ENCODE measurements around the gene NOD2. TPM values are rescaled to one million over a fixed set of nuclear protein-coding genes. Genes with fewer than 3 reads are reported as not detected.
A peak's percentile ranks its signal among the peaks of the same experiment; 100 is the strongest.

NOD2 gene
- total RNA-seq, 1 experiment from 2014 or later: 0.17 TPM

GRCh38 chr16:50671644-50672260 is 21.7 kb upstream of the NOD2 start:
- no peak overlapping the region for H2BK5ac ChIP-seq (ENCODE audit: insufficient read length, low read length)
- H3K27me3 ChIP-seq (ENCODE audit: insufficient read depth, low read length): no peaks in the 10 kb centered on the region
- no peak overlapping the region for H3K9ac ChIP-seq (ENCODE audit: extremely low read depth, insufficient read length, low read length)
- H3K23me2 ChIP-seq (ENCODE audit: insufficient read length, low read depth, low read length, poor library complexity, severe bottlenecking): no peaks in the 10 kb centered on the region
- no peak overlapping the region for H2AK5ac ChIP-seq (ENCODE audit: insufficient read length, low read length)
- no peak overlapping the region for H3K14ac ChIP-seq (ENCODE audit: insufficient read depth, low read length)
- H3K36me3 Mint-ChIP-seq (ENCODE audit: insufficient read depth in 1 of 3, low read depth in 3 of 3): peaks cover 8 to 17% (median 11%) of the 10 kb centered on the region in 3 experiments
- H2AFZ ChIP-seq (ENCODE audit: low read length): no peak overlapping the region
- H3K9me3 ChIP-seq (ENCODE audit: control insufficient read depth, low read depth, low read length): peaks cover 10% of the 10 kb centered on the region
- H3K27ac ChIP-seq (ENCODE audit: insufficient read length, low read depth, low read length): no peak overlapping the region
- H3K4me2 ChIP-seq (ENCODE audit: insufficient read depth, insufficient read length, low read length): no peak overlapping the region
- H4K20me1 ChIP-seq (ENCODE audit: control insufficient read depth, insufficient read depth, insufficient read length): no peaks in the 10 kb centered on the region
- H3K4me3 Mint-ChIP-seq: no peak overlapping the region
- H3T11ph ChIP-seq (ENCODE audit: low read length): no peak overlapping the region
- peaks cover 23 to 25% of the 10 kb centered on the region in 2 experiments for H3K9me3 Mint-ChIP-seq
- no peak overlapping the region for H4K5ac ChIP-seq (ENCODE audit: insufficient read length, low read depth, low read length)
- no peak overlapping the region for H4K91ac ChIP-seq (ENCODE audit: insufficient read length, low read depth, low read length)
- H3K56ac ChIP-seq (ENCODE audit: insufficient read length, low read depth, low read length): no peak overlapping the region
- H3K27ac Mint-ChIP-seq: no peak overlapping the region
- no peak overlapping the region for H2BK15ac ChIP-seq (ENCODE audit: low read depth, low read length)
- H4K8ac ChIP-seq (replicated peaks; ENCODE audit: insufficient read length, low read depth, low read length): no peak overlapping the region
- WGBS (ENCODE audit: extremely low coverage, insufficient read length, low lambda C conversion rate): no CpG with 5 or more reads among the region's 2 CpGs
- no peak overlapping the region for H2BK20ac ChIP-seq (ENCODE audit: low read depth, low read length, poor library complexity, severe bottlenecking)
- H3K79me1 ChIP-seq (ENCODE audit: insufficient read depth, low read depth, low read length, poor library complexity, severe bottlenecking): no peaks in the 10 kb centered on the region
- H2BK12ac ChIP-seq (ENCODE audit: insufficient read length, low read depth, low read length): no peak overlapping the region
- no peak overlapping the region for H3K18ac ChIP-seq (ENCODE audit: insufficient read length, low read depth, low read length)
- H3K4me1 Mint-ChIP-seq: peaks cover 7 to 15% of the 10 kb centered on the region in 2 experiments; a peak in 3 of 4 replicates
- H3K4me1 ChIP-seq (ENCODE audit: insufficient read depth, low read length): no peaks in the 10 kb centered on the region
- H3K27me3 Mint-ChIP-seq (ENCODE audit: low read depth): peaks cover 3% of the 10 kb centered on the region
- no peak overlapping the region for H3K4ac ChIP-seq (ENCODE audit: low read depth, low read length)
- DNase-seq: no peak
- H2BK120ac ChIP-seq (ENCODE audit: low read depth, low read length, poor library complexity, severe bottlenecking): no peak overlapping the region
- no peaks in the 10 kb centered on the region for H3K79me2 ChIP-seq (ENCODE audit: insufficient read depth, low read length)
- no peak overlapping the region for H3K23ac ChIP-seq (ENCODE audit: insufficient read length, low read depth, low read length)
- TF ChIP-seq, protein P1, sequence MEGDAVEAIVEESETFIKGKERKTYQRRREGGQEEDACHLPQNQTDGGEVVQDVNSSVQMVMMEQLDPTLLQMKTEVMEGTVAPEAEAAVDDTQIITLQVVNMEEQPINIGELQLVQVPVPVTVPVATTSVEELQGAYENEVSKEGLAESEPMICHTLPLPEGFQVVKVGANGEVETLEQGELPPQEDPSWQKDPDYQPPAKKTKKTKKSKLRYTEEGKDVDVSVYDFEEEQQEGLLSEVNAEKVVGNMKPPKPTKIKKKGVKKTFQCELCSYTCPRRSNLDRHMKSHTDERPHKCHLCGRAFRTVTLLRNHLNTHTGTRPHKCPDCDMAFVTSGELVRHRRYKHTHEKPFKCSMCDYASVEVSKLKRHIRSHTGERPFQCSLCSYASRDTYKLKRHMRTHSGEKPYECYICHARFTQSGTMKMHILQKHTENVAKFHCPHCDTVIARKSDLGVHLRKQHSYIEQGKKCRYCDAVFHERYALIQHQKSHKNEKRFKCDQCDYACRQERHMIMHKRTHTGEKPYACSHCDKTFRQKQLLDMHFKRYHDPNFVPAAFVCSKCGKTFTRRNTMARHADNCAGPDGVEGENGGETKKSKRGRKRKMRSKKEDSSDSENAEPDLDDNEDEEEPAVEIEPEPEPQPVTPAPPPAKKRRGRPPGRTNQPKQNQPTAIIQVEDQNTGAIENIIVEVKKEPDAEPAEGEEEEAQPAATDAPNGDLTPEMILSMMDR (conservative IDR thresholded peaks at IDR 0.05): peak; percentile 86

Measured in H9 (cell line).